Right lobe of liver (tissue), 6 donors: ENCODE results near the gene RAD9A. TPM values are rescaled to one million over a fixed set of nuclear protein-coding genes. Genes with fewer than 3 reads are reported as not detected.

ENCODE experiments used
- ATAC-seq, 4 donors: fragments of 200-7000 bp; cut with Tn5 transposase; one replicate each; pipeline ENCODE4 v1.9.1; 2020; ENCODE audit warnings: mild to moderate bottlenecking in 4 of 4, moderate library complexity in 4 of 4
- DNase-seq, 3 donors: peaks; one replicate each; pipeline ENCODE4 v3.0.0-alpha.2; 2020
- H3K27ac ChIP-seq, 3 donors: fragments of 200-600 bp; one replicate each; pipeline ENCODE4 v1.8.0; 2022
- H3K27me3 ChIP-seq, 2 donors: fragments of 200-600 bp; one replicate each; pipeline ENCODE4 v1.8.0; 2022
- H3K36me3 ChIP-seq, 4 donors: fragments of 200-600 bp; sonication (generic) in 1 of 4; one replicate each; pipeline versions ENCODE4 v1.5.1 to v1.8.0; 2017 to 2022; ENCODE audit warnings: control low read depth in 1 of 4
- H3K4me1 ChIP-seq, 4 donors: fragments of 200-600 bp; sonication (generic) in 1 of 4; one replicate each; pipeline versions ENCODE4 v1.5.1 to v1.8.0; 2017 to 2022; ENCODE audit warnings: control low read depth in 1 of 4
- H3K4me3 ChIP-seq, 3 donors: fragments of 200-600 bp; one replicate each; pipeline ENCODE4 v1.8.0; 2022
- H3K9me3 ChIP-seq, 4 donors: fragments of 200-600 bp; sonication (generic) in 1 of 4; one replicate each; pipeline versions ENCODE4 v1.5.1 to v1.8.0; 2017 to 2022; ENCODE audit warnings: control low read depth in 1 of 4
- CTCF ChIP-seq, 4 donors: fragments of 200-600 bp in 3 of 4; fragments of 450-650 bp in 1 of 4; IDR thresholded peaks; one replicate each; pipeline versions ENCODE4 v1.5.1 to v1.8.0; 2016 to 2022; ENCODE audit warnings: antibody characterized with exemption in 4 of 4, mild to moderate bottlenecking in 2 of 4
- POLR2A ChIP-seq: fragments of 450-650 bp; IDR thresholded peaks from one replicate; pipeline ENCODE4 v1.6.1; 2017; ENCODE audit warnings: antibody characterized with exemption, mild to moderate bottlenecking
- WGBS: methylation state at CpG from one replicate; pipeline ENCODE4 v1.1.6; 2018; ENCODE audit warnings: low coverage, low lambda C conversion rate; ENCODE audit not compliant: insufficient coverage; ENCODE audit errors: missing lambda C conversion rate; 5-methylcytosine and 5-hydroxymethylcytosine counted together
- intact Hi-C, 2 donors: fragments of 100-400 bp; cut with DNase I; formaldehyde crosslinking; loops; one replicate each; pipeline versions ENCODE4 v1.11.2 to v1.14.1; 2022
- total RNA-seq, 6 experiments: library from RNA; depleted of rRNA in 2 of 6; stranded (reverse); fragments of >200 nt in 2 of 6; fragmentation: NEBNext Ultra II Directional in 3 of 6; extraction: Animal tissue kit (Norgen Biotek cat#: 25700) in 3 of 6; gene quantifications; one replicate each; pipeline versions ENCODE4 v1.1.0 to v1.2.4, GENCODE V29; 2016 to 2023
- donor health status: DM: no; HTN: yes; CAD: no.
- donor health status: DM: no; HTN: no; CAD: no.
- donor health status: DM: no; HTN: no; CAD: no.
- donor health status: DM: no; HTN: yes; CAD: no.
- donor health status: DM: no; HTN: yes; CAD: no.

RAD9A gene
- total RNA-seq, 6 experiments from 2014 or later: 5.3 to 13.2 (median 6.2) TPM

- DNase-seq (peak; percentile 76 to 81 (median 81)), ATAC-seq (peak; percentile 92 to 96 (median 93))
- WGBS: 35% methylated on average over 10 of the region's 16 CpGs
- no peak overlapping the region for H3K4me3 ChIP-seq
- H3K9me3 ChIP-seq: no peaks in the 10 kb centered on the region
- intact Hi-C loops: loop anchor here (5.0 to 10.0 kb wide), 2 partner anchors 35 to 108 kb away; no protein-coding TSS in a partner anchor
- no peak overlapping the region for H3K27ac ChIP-seq
- H3K27me3 ChIP-seq: no peaks in the 10 kb centered on the region
- no peak for TF ChIP-seq POLR2A
- peak; percentile 92 to 98 (median 95) for TF ChIP-seq CTCF (IDR thresholded peaks at IDR 0.05)
- H3K4me1 ChIP-seq: no peaks in the 10 kb centered on the region
- H3K36me3 ChIP-seq: no peaks in the 10 kb centered on the region
Observed at GRCh38 chr11:67382276-67383136, 9.3 kb upstream of the RAD9A start.

- no peak overlapping the region for H3K4me3 ChIP-seq
- intact Hi-C loops: loop anchor here (5.0 to 10.0 kb wide), 2 partner anchors 38 to 110 kb away; no protein-coding TSS in a partner anchor
- H3K9me3 ChIP-seq: no peaks in the 10 kb centered on the region
- ATAC-seq: no peak
- no peaks in the 10 kb centered on the region for H3K4me1 ChIP-seq
- WGBS: 17% methylated on average over 2 of the region's 3 CpGs
- no peaks in the 10 kb centered on the region for H3K36me3 ChIP-seq
- no peak overlapping the region for H3K27ac ChIP-seq
- no peaks in the 10 kb centered on the region for H3K27me3 ChIP-seq
- DNase-seq: no peak
- TF ChIP-seq POLR2A (no peak), CTCF (IDR thresholded peaks at IDR 0.05) (no peak)
Observed at GRCh38 chr11:67384851-67385366, 6.9 kb upstream of the RAD9A start.

GRCh38 chr11:67387069-67387468 lies 4.7 kb upstream of the RAD9A start:
- 31% methylated on average over 8 of the region's 9 CpGs for WGBS
- Histone ChIP-seq H3K4me3 (no peak overlapping the region), H3K27me3 (no peaks in the 10 kb centered on the region), H3K9me3 (no peaks in the 10 kb centered on the region), H3K27ac (no peak overlapping the region), H3K4me1 (peaks cover 0 to 7% (median 0%) of the 10 kb centered on the region in 4 donors), H3K36me3 (no peaks in the 10 kb centered on the region)
- intact Hi-C loops: loop anchor here in 1 of 2 donors (10.0 kb wide), 1 partner anchor 112 kb away; no protein-coding TSS in a partner anchor
- TF ChIP-seq CTCF (IDR thresholded peaks at IDR 0.05) (no peak), POLR2A (no peak)
- DNase-seq (no peak), ATAC-seq (no peak)

GRCh38 chr11:67387518-67387917 lies 4.3 kb upstream of the RAD9A start:
- DNase-seq (no peak), ATAC-seq (no peak)
- intact Hi-C loops: loop anchor here in 1 of 2 donors (10.0 kb wide), 1 partner anchor 113 kb away; no protein-coding TSS in a partner anchor
- peaks cover 0 to 9% (median 0%) of the 10 kb centered on the region in 4 donors for H3K4me1 ChIP-seq
- no peak overlapping the region for H3K27ac ChIP-seq
- H3K36me3 ChIP-seq: no peaks in the 10 kb centered on the region
- H3K4me3 ChIP-seq: no peak overlapping the region
- TF ChIP-seq POLR2A (no peak), CTCF (IDR thresholded peaks at IDR 0.05) (no peak)
- WGBS: 55% methylated on average over 4 of the region's 6 CpGs
- H3K27me3 ChIP-seq: no peaks in the 10 kb centered on the region
- H3K9me3 ChIP-seq: no peaks in the 10 kb centered on the region
